CMK (cell line): Measurements from ENCODE around the gene FLT4.

ENCODE experiments used
- DNase-seq: peaks from one replicate; pipeline ENCODE4 v3.0.0-alpha.2; 2010; ENCODE audit warnings: low read depth

Gene FLT4

DNA sequence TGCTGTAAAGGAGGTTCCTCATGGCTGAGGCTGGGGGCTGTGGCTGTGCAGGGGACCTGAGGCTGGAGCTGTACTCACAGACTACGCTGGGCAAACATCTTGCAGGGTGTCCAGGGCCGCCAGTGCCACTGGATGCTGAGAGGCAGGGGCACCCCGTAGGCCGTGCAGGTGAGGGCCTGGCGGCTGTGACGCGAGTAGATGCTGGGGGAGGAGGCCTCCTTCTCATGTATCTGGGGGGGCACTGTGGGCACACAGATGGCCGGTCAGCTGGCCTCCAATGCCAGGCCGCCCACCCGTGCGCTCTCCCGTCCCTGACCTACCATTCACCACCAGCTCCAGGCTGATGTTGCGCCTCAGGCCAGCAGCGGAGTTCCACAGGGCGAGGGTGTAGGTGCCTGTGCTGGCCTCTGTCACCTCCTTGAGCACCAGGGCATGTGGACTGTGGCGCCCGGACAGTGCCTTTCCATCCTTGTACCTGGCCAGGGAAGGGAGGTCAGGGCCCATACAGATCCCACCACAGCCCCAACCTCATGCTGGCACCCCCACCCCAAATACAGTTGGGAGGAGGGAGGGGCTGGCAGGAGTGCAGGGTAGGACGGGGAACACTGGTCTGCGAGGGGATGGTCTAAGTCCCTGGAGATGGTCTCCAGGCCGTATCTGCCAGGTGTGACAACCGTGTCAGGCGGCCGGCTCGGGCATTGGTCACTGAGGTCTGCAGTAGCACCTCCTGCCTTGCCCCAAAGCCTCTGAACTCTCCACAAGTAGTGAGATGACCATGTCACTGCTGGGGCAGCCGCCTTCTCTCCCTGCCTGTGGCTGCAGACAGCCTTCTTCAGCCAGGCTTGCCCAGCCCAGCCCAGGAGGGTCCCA, 23.4 kb downstream of the FLT4 start:
- no peak for DNase-seq

DNA sequence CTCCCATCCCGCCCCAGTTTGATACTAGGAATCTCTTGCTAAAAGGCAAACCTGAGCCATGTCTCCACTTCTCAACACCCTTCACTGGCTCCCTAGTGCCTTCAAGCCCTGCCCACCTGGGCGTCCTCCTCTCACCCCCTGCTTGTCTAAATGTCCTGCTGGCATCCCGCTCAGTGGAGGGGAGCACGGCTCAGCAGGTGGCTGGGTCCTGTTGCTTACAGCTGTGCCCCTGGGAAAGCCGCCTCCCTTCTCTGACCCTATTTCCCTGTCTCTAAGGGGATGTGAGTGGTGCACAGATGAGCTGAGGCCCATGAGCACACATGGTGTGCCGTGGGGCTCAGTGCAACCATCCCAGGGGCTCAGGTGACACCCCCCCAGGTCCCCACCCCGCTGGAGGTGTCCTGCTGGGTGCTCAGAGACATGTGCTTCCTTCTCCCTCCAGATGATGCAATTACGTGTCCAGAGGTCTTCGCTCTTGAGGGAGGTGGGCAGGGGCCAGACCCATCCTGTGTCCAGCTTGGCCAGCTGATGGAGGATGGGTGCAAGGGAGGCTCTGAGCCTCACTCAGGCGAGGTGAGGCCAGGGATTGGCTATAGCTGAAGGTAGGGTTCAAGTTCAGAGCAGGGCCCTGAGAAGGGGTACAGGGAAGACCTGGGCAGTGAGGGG, 24.1 kb downstream of the FLT4 start:
- DNase-seq, result no peak

DNA sequence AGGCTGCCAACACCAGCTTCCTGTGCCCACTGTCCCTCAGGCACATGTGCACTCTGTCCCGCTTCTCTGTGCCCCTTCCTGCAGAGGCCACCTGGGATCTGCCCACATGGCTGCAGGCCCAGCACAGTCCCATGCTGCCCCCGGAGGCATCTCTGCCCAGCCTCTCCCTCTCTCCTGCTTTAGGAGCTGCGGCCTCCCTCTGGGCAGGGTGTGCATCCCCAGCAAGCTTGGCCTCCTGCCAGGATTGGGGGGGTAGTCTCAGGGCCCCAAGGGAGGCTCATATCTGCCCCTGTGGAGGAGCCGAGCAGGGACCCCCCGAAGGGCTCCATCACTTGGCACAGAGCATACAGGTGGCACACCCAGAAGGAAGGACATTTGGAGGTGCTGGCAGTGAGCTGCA, 24.8 kb downstream of the FLT4 start:
- no peak for DNase-seq

DNA sequence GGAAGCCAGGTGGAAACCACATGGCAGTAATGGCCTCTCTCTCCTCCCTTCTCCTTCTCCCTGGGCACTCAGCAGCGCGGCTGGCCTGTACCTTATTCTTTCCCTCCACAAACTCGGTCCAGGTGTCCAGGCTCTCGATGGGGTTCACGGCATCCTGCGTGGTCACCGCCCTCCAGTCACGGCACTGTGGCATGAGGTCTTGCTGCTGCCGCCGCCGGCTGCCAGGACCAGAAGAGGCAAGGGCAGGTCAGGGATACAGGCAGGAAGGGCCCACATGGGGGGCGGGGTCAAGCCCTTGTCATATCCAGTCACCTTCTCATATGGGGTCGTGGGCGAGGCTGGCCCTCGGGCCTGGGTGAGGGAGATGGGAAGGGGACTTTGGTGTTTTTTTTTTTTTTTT, 25.6 kb downstream of the FLT4 start:
- no peak for DNase-seq

DNA sequence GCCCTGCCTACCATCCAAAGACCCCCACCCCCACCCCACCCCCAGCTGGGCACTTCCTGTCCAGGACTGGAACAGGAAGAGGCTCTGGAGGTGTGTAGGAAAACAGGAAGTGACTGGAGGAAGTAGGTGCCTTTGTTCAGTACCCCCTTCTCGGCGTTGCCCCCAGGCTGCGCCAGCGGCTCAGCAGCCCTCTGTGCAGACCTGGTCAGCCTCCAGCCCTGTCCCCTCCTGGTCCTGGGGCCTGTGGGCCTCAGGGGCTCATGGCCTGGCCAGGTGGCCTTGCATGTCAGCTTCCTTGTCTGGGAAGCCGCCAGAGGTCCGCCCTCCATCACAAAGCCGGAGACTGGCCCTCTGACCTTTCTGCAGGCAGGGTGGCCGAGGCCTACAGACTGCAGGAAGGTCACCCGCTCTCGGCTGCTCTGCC, 26.0 kb downstream of the FLT4 start:
- DNase-seq, result peak; percentile 66

DNA sequence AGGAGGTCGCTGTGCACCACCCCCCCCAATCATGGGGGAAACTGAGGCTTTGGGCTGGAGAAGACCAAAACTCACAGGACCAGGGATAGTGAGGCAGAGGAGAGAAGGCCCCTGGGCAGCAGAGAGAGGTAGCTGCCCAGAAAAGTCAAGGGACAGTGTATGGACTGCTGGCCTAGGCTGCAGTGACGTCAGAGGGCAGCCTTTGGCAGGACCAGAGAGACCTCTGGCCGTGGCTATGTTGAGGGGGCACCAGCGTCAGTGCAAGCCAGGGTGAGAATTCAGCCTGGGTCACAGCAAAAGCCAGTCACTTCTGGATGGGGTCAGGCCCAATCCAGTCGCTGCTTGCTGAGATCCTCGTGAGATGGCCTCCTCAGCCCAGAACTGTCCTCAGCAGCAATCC, 26.5 kb downstream of the FLT4 start:
- DNase-seq, result no peak

DNA sequence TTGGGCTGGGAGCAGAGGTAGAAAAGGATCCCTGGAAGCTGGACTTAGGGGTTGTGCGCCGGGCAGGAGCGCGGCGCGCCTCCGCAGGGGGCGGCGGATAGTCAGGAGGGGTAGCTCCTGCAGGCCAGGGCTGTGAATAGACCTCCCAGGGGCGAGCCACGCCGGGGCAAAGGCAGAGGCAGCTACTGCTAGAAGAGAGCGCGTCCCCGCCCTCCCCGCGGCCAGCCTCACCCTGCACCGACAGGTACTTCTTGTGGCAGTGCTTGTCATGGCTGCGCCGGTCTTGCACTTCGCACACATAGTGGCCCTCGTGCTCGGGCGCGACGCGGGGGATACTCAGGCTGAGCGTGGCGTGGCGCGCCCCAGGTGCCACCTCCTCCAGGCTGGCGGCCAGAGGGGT, 28.1 kb downstream of the FLT4 start:
- DNase-seq, result no peak

DNA sequence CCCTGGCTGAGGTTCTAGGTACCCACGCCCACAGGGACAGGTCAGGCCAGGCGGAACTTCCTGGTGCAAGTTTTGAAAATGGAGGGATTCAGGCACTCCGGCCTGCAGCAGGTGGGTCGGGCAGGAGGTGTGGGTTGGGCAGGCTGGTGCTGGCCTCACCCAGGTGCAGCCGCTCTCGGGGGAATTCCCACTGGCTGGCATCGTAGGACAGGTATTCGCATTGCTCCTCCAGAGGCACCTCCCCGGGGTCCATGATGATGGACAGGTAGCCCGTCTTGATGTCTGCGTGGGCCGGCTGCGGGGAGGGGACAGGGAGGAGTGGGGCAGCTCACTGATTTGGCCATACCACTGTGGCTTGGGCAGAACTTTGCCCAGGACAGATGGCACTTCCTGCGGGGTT, 29.4 kb downstream of the FLT4 start:
- no peak for DNase-seq

DNA sequence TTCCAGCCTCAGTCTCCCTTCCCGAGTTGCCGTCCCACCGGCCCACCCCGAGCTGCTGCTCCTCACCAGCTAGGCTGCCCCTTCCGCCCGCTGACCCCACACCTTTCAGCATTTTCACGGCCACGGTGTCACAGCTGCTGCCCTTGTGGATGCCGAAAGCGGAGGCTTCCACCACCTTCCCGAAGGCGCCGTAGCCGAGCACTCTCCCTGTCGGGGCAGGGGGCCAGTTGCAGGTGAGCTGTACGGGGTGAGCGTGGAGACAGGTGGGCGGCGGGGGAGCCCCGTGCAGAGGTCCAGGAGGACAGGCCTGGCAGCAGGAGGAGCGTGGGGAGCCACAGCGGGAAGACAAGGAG, 29.9 kb downstream of the FLT4 start:
- no peak for DNase-seq

DNA sequence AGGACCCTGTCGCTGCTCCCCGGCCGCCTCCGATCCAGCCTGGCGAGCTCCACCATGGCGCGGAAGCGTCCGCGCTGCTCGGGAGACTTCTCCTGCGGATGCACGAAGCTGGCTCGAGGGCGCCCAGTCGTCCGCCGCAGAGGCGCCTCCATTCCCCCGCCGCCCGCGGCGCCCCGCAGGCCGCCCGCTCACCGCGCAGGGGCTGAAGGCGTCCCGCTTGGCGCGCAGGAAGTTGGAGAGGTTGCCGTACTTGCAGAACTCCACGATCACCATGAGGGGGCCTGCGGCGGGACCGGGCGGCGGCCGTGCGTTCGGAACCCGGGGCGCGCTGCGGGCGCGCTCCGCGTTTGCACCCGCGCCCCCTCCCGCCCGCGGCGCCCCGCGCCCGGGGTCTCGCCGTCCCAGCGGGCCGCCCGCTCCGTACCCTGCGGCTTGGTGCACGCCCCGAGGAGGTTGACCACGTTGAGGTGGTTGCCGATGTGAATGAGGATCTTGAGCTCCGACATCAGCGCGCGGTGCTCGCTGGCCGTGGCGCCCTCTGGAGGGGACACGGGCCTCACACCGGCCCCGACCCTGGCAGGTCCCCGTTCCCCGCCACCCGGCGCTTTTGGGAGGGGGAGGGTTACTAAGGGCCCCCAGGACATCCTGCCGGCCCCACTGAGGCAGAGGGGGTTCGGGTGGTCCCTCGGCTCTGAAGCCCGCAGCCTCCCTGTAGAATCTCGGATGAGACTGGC, 30.4 kb downstream of the FLT4 start:
- no peak for DNase-seq

DNA sequence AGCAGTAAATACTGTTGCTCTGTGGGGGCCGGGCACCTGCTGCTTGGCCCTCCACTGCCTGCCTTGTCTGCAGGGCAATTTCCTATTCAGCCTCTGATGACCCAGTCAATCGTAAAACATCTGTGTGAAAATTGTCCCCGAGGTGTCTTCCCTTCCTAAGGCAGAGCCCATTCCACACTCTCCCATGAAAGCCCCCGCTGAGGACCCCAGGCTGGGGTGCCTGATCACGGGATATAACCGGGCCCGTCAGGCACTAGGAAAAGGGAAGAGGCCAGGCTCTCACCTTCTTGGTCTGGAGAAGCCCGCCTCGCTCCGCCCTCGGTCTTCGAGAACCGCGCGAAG, 30.9 kb downstream of the FLT4 start:
- no peak for DNase-seq

DNA sequence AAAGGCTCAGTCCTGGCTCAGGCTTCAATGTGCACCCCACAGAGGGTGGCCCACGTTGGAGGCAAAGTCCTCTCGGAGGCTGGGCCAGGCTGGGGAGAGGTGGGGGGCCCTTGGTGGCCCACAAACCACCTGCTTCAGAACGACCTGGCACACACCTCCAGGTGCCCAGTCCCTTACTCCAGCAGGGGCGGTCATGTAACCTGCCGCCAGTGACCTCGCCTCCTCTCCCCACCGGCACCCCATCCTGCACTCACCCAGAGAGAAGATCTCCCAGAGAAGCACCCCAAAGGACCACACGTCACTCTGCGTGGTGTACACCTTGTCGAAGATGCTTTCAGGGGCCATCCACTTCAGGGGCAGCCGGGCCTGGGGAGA, 35.6 kb downstream of the FLT4 start:
- no peak for DNase-seq

DNA sequence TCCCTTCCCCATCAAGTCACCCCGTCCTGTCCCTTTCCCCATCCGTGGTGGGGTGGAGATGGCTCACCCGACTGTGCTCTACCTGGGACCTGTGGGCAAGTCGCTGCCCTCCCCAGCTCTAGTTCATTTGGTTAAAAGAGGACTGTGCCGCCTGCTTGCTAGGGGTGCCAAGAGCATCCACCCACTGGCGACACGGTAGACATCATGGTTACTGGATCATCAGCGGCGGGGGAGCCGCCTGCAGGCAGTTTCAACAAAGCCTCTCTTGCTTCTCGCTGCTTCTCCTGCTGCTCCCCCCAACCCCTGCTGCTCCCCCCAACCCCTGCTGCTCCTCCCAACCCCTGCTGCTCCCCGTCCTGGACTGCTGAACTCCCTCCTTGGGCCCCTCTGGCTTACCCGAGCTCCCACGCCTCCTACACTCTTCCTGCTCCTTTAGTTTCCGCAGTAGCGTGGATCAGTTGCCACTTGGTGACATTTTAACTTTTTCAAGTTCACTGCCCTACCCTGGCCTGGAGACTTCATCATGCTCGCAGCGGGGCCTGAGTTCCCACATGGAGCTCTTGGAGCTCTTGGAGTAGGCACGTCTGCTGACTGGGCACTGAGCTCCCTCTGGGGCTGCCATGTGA, 36.1 kb downstream of the FLT4 start:
- DNase-seq, result no peak

DNA sequence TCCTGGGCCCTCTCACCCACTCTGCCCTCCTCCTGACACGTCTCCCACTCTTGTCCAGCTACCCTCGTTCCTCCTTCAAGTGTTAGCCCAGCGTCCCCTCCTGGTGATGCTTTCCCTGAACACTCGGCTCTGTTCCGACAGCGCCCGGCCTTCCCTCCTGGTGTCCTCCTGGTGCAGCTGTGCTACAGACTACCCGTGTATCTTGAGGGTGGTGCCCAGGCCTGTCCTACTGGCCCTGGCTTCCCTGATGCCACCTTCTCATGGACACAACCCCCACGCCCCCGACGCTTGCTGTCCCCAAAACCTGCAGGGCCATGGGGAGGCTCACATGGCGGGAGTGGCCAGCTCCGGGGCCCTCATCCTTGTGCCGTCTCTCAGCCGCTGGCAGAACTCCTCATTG, 36.7 kb downstream of the FLT4 start:
- DNase-seq, result no peak

DNA sequence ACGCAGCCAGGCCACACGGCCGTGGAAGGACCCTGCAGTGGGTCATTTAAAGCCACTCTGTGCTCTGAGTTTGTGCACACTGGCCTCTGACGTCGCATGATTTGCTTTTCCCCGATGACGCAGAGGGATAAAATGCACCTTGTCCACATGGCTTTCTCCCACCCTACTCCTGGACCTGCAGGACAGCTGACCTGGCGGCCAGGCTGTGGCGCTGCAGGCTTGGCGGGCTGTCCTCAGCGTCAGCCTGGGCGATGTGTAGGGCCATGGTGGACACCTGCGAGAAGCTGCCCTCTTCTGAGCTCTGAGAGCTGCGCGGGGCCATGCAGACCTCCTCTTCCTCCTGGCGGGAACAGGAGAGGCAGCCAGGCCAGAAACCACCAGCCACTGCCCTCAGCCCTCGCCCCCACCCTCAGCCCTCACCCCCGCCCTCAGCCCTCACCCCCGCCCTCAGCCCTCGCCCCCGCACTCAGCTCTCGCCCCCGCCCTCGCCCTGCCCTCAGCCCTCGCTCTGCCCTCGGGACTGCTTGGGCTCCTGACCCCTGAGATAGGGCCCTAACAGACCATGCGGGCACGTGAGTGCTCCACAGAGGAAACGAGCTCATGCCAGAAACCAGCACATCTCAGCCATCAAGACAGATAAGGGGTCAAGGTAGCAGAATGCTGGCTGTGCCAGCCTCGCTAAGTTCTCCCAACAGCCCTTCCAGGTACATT, 38.1 kb downstream of the FLT4 start:
- no peak for DNase-seq

DNA sequence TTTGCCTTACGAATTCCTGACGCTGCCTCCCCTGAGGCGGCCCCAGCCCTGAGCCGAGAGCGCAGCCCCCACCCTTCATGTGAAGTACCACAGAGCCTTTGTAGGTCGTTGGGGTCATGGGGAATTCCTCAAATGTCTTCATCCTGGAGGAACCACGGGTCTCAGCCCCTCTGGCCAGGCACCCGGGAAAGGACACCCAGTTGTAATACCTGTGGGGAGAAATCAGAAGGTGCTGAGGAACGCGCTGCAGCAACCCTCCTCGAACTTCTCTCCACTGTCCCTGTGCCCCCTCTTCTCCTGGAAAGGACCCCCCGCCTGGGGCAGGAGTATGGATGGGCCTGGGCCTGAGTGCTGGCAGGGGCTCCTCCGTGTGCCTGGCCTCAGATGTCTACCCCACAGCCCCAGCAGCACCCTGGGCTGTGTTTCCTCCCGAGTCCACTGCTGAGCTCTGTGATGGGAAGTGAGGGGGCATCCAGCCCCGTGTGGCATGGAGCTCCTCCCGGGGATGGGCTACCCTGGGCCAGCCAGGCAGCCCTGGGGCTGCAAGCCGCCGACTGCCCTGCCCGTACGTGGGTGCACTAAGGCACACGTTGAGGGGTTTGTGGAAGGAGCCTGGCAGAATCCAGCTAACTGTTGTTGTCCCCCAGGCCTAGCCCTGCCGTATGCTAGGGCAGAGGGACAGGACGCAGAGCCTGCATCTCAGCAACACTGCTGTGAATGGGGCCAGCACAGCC, 39.4 kb downstream of the FLT4 start:
- DNase-seq, result no peak

DNA sequence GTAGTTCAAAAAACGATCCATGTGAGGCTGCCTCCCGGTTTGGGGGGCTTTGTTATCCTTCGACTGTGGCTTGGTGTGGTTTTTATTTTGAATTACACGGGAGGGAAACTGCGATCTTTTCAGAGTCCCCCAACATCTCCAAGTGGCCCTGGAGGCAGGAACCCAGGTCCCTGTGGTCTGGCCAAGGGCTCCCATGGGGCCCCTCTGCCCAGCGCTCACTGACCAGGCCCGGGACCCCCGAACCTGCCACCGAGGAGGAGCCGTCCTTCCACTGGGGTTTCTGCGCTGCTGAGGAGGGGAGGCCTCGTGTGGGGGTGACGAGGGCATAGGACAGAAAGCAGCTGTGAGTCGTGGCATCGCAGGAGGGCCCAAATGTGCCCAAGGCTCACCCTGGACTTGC, 40.0 kb downstream of the FLT4 start:
- no peak for DNase-seq

DNA sequence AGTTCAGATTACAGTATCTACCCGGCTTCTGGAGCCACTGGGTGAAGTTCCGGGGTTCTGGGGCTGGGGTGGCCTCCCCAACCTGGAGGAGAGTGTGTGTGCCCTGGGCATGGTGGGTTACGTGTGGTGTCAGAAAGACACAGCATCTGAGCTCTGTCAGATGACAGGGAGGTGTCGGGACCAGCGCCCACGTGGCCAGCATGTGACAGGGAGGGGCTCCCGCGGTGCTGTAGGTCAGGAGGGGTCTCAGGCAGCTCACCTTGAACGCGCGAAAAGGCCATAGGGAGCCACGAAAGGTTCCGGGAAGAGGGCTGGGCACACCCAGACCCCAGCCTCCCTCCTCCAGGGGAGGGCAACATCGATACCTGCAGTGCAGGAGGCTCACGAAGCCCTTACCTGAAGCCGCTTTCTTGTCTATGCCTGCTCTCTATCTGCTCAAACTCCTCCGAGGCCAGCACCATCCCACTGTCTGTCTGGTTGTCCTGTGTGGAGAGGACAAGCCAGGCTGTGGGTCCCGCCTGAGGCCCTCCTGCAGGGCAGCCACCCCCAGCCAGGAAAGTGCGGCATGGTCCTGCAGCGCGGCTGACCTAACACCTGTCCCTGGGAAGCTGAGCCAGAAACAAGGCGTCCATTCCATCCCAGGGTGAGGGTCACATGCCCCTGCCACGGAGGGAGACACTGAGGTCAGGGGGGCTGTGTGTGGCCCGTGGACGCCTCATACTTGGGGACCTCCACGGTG, 40.7 kb downstream of the FLT4 start:
- DNase-seq, result no peak

DNA sequence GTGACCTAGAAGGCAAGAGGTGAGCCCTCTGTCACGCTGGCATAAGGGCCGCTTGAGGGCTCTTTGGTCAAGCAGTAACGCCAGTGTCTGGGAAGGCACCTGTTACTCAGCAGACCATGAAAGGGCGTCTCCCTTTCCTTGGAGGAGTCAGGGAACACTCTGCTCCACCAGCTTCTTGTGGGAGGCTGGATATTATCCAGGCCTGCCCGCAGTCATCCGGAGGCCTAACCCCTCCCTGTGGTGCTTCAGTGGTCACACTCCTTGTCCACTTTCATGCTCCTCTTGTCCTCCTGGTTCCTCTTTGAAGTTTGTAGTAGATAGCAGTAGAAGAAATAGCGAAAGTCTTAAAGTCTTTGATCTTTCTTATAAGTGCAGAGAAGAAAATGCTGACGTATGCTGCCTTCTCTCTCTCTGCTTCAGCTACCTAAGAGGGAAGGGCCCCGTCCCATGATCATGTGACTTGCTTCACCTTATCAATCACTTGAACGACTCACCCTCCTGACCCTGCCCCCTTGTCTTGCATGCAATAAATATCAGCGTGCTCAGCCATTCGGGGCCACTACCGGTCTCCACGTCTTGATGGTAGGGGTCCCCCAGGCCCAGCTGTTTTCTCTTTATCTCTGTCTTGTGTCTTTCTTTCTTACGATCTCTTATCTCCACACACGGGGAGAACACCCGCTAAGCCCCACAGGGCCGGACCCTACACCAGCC, 41.4 kb downstream of the FLT4 start:
- no peak for DNase-seq

DNA sequence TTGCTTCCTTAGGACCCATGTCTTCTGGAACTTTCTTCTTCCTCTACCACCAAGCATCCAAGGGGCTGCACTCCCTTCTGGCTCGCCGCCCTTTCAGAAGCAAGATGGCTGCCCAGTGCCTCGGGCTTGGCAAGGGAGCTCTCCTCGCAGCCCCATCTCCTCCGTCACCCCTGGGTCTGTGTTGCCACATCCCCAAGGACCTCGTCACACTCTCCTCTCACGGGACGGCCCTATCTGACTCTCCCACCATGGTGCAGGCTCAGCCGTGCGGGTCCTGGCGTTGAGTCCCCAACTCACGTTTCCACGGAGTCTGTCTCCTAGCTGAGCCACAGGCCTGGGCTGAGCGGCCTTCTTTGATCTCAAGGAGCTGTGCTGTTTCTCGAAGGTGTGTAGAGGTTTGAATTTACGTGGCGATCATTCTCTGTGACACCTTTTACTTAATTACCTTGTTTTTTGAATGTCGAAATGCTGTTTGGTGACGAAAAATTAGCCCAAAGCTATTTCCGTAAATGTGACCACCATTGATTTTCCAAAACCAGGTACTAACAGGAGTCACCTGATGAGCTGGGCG, 43.1 kb downstream of the FLT4 start:
- DNase-seq, result no peak
